HCT116 (cell line): ENCODE measurements around the gene IP6K3. TPM values are rescaled to one million over a fixed set of nuclear protein-coding genes. Genes with fewer than 3 reads are reported as not detected.

Source experiments
- ATAC-seq: fragments of 200-7000 bp; cut with Tn5 transposase; 2 replicates; pipeline ENCODE4 v1.9.1; 2020; ENCODE audit warnings: mild to moderate bottlenecking, moderate library complexity
- BruUV-seq: library from RNA; stranded (reverse); fragments of 400-500 nt; replicated peaks from 2 replicates; lab custom pipeline; 2021; lab: Mats Ljungman, UMichigan
- CTCF ChIA-PET: fragments of 300-600 bp; sonication (Branson Sonifier 250); formaldehyde crosslinking; loops from one replicate; lab custom pipeline; 2021; ENCODE audit warnings: antibody characterized with exemption; lab: Charles Lee
- POLR2A ChIA-PET: fragments of 300-600, 350-600 bp; sonication (Branson Sonifier 250); formaldehyde crosslinking; loops from one replicate; lab custom pipeline; 2021; ENCODE audit warnings: antibody characterized with exemption; lab: Charles Lee
- RAD21 ChIA-PET, 2 experiments: fragments of 300-600 bp; sonication (Branson Sonifier 250); formaldehyde crosslinking; loops; one replicate each; lab custom pipeline; 2023; ENCODE audit warnings: low total read pairs in 2 of 2; ENCODE audit not compliant: uncharacterized antibody in 2 of 2, unreplicated experiment in 2 of 2, low non-redundant PET in 1 of 2; lab: Charles Lee
- DNase-seq: peaks from one replicate; pipeline ENCODE4 v3.0.0-alpha.2; 2010; ENCODE audit warnings: low read depth, low spot score
- H2AFZ ChIP-seq: fragments of 200-600 bp; shearing (Covaris generic), sonication (generic); 2 replicates; pipeline ENCODE4 v1.6.1; 2017; ENCODE audit warnings: low read depth, mixed run types, mixed read lengths, antibody characterized with exemption, low read length; ENCODE audit not compliant: poor library complexity, severe bottlenecking
- H3K27ac ChIP-seq: 2 replicates; pipeline ENCODE4 v1.5.1; 2012; ENCODE audit warnings: low read depth, low read length
- H3K27me3 ChIP-seq: fragments of 200-600 bp; sonication (generic); 2 replicates; pipeline ENCODE4 v1.6.1; 2016; ENCODE audit warnings: mixed run types, low read length, mixed read lengths; ENCODE audit not compliant: insufficient read depth
- H3K36me3 ChIP-seq, 2 experiments: fragments of 200-500 bp in 1 of 2; fragments of 200-600 bp in 1 of 2; sonication (Bioruptor generic) in 1 of 2; sonication (generic) in 1 of 2; 2 replicates each; pipeline versions ENCODE4 v1.5.1 to v1.6.1; 2014 to 2016; ENCODE audit warnings: low read length in 2 of 2, inconsistent platforms in 1 of 2, mixed read lengths in 1 of 2, mixed run types in 1 of 2; ENCODE audit not compliant: insufficient read depth in 2 of 2, control insufficient read depth in 1 of 2
- H3K4me1 ChIP-seq, 2 experiments: fragments of 200-600 bp in 1 of 2; sonication (generic) in 1 of 2; 2 replicates each; pipeline versions ENCODE4 v1.5.1 to v1.6.1; 2012 to 2017; ENCODE audit warnings: low read length in 2 of 2, inconsistent platforms in 1 of 2, mild to moderate bottlenecking in 1 of 2, mixed read lengths in 1 of 2, mixed run types in 1 of 2, moderate library complexity in 1 of 2; ENCODE audit not compliant: insufficient read depth in 2 of 2, control insufficient read depth in 1 of 2
- H3K4me2 ChIP-seq: fragments of 200-600 bp; sonication (generic); 2 replicates; pipeline ENCODE4 v1.6.1; 2017; ENCODE audit warnings: mixed run types, low read length, mixed read lengths
- H3K4me3 ChIP-seq, 2 experiments: fragments of 200-600 bp in 1 of 2; sonication (generic) in 1 of 2; replicated peaks in 1 of 2; 2 replicates each; pipeline ENCODE4 v1.5.1; 2011 to 2016; ENCODE audit warnings: low read length in 2 of 2, control low read depth in 1 of 2, low read depth in 1 of 2, mild to moderate bottlenecking in 1 of 2, mixed read lengths in 1 of 2, mixed run types in 1 of 2
- H3K79me2 ChIP-seq: fragments of 200-600 bp; sonication (generic); 2 replicates; pipeline ENCODE4 v1.6.1; 2017; ENCODE audit warnings: mild to moderate bottlenecking, mixed run types, low read length, moderate library complexity, mixed read lengths; ENCODE audit not compliant: insufficient read depth
- H3K9ac ChIP-seq: fragments of 200-600 bp; sonication (generic); 2 replicates; pipeline ENCODE4 v1.6.1; 2016; ENCODE audit warnings: low read length, mixed read lengths
- H3K9me2 ChIP-seq: fragments of 200-600 bp; sonication (generic), shearing (Covaris generic); 2 replicates; pipeline ENCODE4 v1.6.1; 2017; ENCODE audit warnings: mixed run types, mild to moderate bottlenecking, moderate library complexity; ENCODE audit not compliant: insufficient read depth
- H3K9me3 ChIP-seq, 2 experiments: fragments of 200-500 bp in 1 of 2; fragments of 200-600 bp in 1 of 2; sonication (Bioruptor generic) in 1 of 2; sonication (generic) in 1 of 2; 2 replicates each; pipeline ENCODE4 v1.6.1; 2014 to 2017; ENCODE audit warnings: low read length in 2 of 2, mixed read lengths in 2 of 2, inconsistent platforms in 1 of 2, low read depth in 1 of 2, mild to moderate bottlenecking in 1 of 2, mixed run types in 1 of 2, moderate library complexity in 1 of 2; ENCODE audit not compliant: control insufficient read depth in 1 of 2, insufficient read depth in 1 of 2
- H4K20me1 ChIP-seq: fragments of 200-600 bp; sonication (generic), shearing (Covaris generic); 2 replicates; pipeline ENCODE4 v1.6.1; 2017; ENCODE audit warnings: mixed run types, mild to moderate bottlenecking, moderate library complexity; ENCODE audit not compliant: insufficient read depth
- EGR1 ChIP-seq: IDR thresholded peaks from 2 replicates; pipeline ENCODE4 v1.6.1; 2012; ENCODE audit warnings: low read depth
- ELF1 ChIP-seq: IDR thresholded peaks from 2 replicates; pipeline ENCODE4 v1.6.1; 2012; ENCODE audit warnings: low read depth, borderline replicate concordance
- FOSL1 ChIP-seq: IDR thresholded peaks from 2 replicates; pipeline ENCODE4 v1.6.1; 2012; ENCODE audit warnings: low read depth
- JUND ChIP-seq: IDR thresholded peaks from 2 replicates; pipeline ENCODE4 v1.6.1; 2012
- MAX ChIP-seq: IDR thresholded peaks from 2 replicates; pipeline ENCODE4 v1.6.1; 2012
- POLR2A ChIP-seq: IDR thresholded peaks from 2 replicates; pipeline ENCODE4 v1.7.0; 2011; ENCODE audit warnings: borderline replicate concordance; ENCODE audit not compliant: insufficient read depth, insufficient read length; ENCODE audit errors: extremely low read depth
- REST ChIP-seq: IDR thresholded peaks from 2 replicates; pipeline ENCODE4 v1.6.1; 2012; ENCODE audit warnings: low read depth
- SIN3A ChIP-seq: IDR thresholded peaks from 2 replicates; pipeline ENCODE4 v1.6.1; 2012; ENCODE audit warnings: low read depth
- SRF ChIP-seq: IDR thresholded peaks from 2 replicates; pipeline ENCODE4 v1.6.1; 2012; ENCODE audit warnings: low read depth
- intact Hi-C: fragments of 100-400 bp; cut with micrococcal nuclease; formaldehyde crosslinking; loops from 2 replicates; pipeline ENCODE4 v1.10.0; 2022
- total RNA-seq: library from RNA; stranded (reverse); gene quantifications from one replicate; pipeline ENCODE4 v1.2.1, GENCODE V29; 2021; ENCODE audit not compliant: unreplicated experiment

Gene IP6K3
- total RNA-seq, 1 experiment from 2014 or later = not detected

GRCh38 chr6:33739571-33739970, 7.1 kb downstream of the IP6K3 start:
- H3K36me3 ChIP-seq = no peaks in the 10 kb centered on the region
- ChIA-PET POLR2A (interaction anchor here (0.7 kb wide), 1 partner anchor 23 kb away, joined by 3 read pairs; no protein-coding TSS in a partner anchor), CTCF (no interaction called here), RAD21 (no interaction called here)
- H3K9me2 ChIP-seq = no peaks in the 10 kb centered on the region
- DNase-seq = no peak
- peaks cover 0 to 7% of the 10 kb centered on the region in 2 experiments; a peak in 2 of 4 replicates for H3K4me1 ChIP-seq
- intact Hi-C loops = no loop called here
- no peak overlapping the region for H3K4me3 ChIP-seq
- H4K20me1 ChIP-seq = no peaks in the 10 kb centered on the region
- peaks cover 6% of the 10 kb centered on the region; the same call in 1 of the 2 replicates for H3K27me3 ChIP-seq
- H3K9ac ChIP-seq = no peak overlapping the region
- no TSS peak for BruUV-seq
- no peaks in the 10 kb centered on the region for H3K9me3 ChIP-seq
- TF ChIP-seq SRF (no peak), MAX (no peak), SIN3A (no peak), POLR2A (no peak)
- TF ChIP-seq, all 23 proteins: peak for 0
- H3K27ac ChIP-seq = no peak overlapping the region
- ATAC-seq = no peak
- H3K79me2 ChIP-seq = no peaks in the 10 kb centered on the region
- no peak overlapping the region for H3K4me2 ChIP-seq
- no peak overlapping the region for H2AFZ ChIP-seq

- no peak for TF ChIP-seq EGR1
- TF ChIP-seq FOSL1 = no peak
- no peak for TF ChIP-seq SIN3A
- no peak for TF ChIP-seq JUND
- TF ChIP-seq ELF1 = no peak
- TF ChIP-seq REST = no peak
- no peak overlapping the region for H3K4me3 ChIP-seq
- DNase-seq = no peak
- ATAC-seq = no peak
- intact Hi-C loops = no loop called here
- peaks cover 6% of the 10 kb centered on the region; the same call in 1 of the 2 replicates for H3K27me3 ChIP-seq
- no peak overlapping the region for H3K9ac ChIP-seq
- no peaks in the 10 kb centered on the region for H3K9me3 ChIP-seq
- no peaks in the 10 kb centered on the region for H4K20me1 ChIP-seq
- no peaks in the 10 kb centered on the region for H3K9me2 ChIP-seq
- ChIA-PET POLR2A (no interaction called here), RAD21 (no interaction called here), CTCF (no interaction called here)
- no peak overlapping the region for H3K4me2 ChIP-seq
- no peak overlapping the region for H3K27ac ChIP-seq
- peaks cover 0 to under 1% of the 10 kb centered on the region in 2 experiments; a peak in 1 of 4 replicates for H3K4me1 ChIP-seq
- H2AFZ ChIP-seq = no peak overlapping the region
- no TSS peak for BruUV-seq
- no peaks in the 10 kb centered on the region for H3K79me2 ChIP-seq
- H3K36me3 ChIP-seq = no peaks in the 10 kb centered on the region
Measured at GRCh38 chr6:33738879-33739278, 7.8 kb downstream of the IP6K3 start.
